A549 (cell line): ENCODE results near the gene CIT. TPM values are rescaled to one million over a fixed set of nuclear protein-coding genes. Genes with fewer than 3 reads are reported as not detected.
"Not testable (repeated sequence)": the region's sequence is repeated elsewhere in the genome, so short reads cannot be mapped to it uniquely, and the experiment has no call there.

ENCODE experiments used
- ATAC-seq, 2 experiments: fragments of 200-7000 bp in 1 of 2; fragments of >200 bp in 1 of 2; cut with Nextera tagmentation in 1 of 2; cut with Tn5 transposase in 1 of 2; 3 replicates each; pipeline versions ENCODE4 v1.8.0 to v1.9.1; 2018 to 2020; ENCODE audit warnings: mild to moderate bottlenecking in 1 of 2, moderate library complexity in 1 of 2
- CTCF ChIA-PET: fragments of 300-600 bp; sonication (Branson Sonifier 250); formaldehyde crosslinking; extraction: SDS; loops from one replicate; lab custom pipeline; 2021; ENCODE audit warnings: antibody characterized with exemption, inconsistent platforms; lab: Yijun Ruan, JAX
- POLR2A ChIA-PET: fragments of 350-600 bp; formaldehyde crosslinking; extraction: SDS; loops from one replicate; lab custom pipeline; 2021; ENCODE audit warnings: antibody characterized with exemption, inconsistent platforms; lab: Yijun Ruan, JAX
- DNase-seq, 2 experiments: peaks; one replicate each; pipeline versions ENCODE4 v3.0.0 to v3.0.0-alpha.2; 2011 to 2016; ENCODE audit warnings: low read depth in 1 of 2, low spot score in 1 of 2
- FAIRE-seq: peaks from 2 replicates; lab custom pipeline; 2011; peaks lifted over from hg19 to GRCh38; lab: Jason Lieb, UNC
- H3K27ac ChIP-seq, 2 experiments: fragments of >200 bp; sonication (Bioruptor Twin); formaldehyde crosslinking; 3 replicates each; pipeline ENCODE4 v1.5.1; 2016 to 2017
- H3K4me1 ChIP-seq: fragments of >200 bp; sonication (Bioruptor Twin); formaldehyde crosslinking; 3 replicates; pipeline ENCODE4 v1.6.1; 2016
- H3K4me2 ChIP-seq: fragments of >200 bp; sonication (Bioruptor Twin); formaldehyde crosslinking; 3 replicates; pipeline ENCODE4 v1.6.1; 2016
- H3K4me3 ChIP-seq: fragments of >200 bp; sonication (Bioruptor Twin); formaldehyde crosslinking; 3 replicates; pipeline ENCODE4 v1.5.1; 2016
- H3K9me3 ChIP-seq: fragments of >200 bp; sonication (Bioruptor Twin); formaldehyde crosslinking; 3 replicates; pipeline ENCODE4 v1.6.1; 2016
- BHLHE40 ChIP-seq: IDR thresholded peaks from 2 replicates; pipeline ENCODE4 v1.6.1; 2012; ENCODE audit warnings: low read depth, low read length, inconsistent platforms
- CBX8 ChIP-seq: fragments of 200-600 bp; sonication (generic); IDR thresholded peaks from 2 replicates; pipeline ENCODE4 v1.6.1; 2016
- CHD4 ChIP-seq: fragments of 200-600 bp; sonication (generic); IDR thresholded peaks from 2 replicates; pipeline ENCODE4 v1.6.1; 2016; ENCODE audit warnings: antibody characterized with exemption, mild to moderate bottlenecking, borderline replicate concordance
- FOSB ChIP-seq: fragments of 250-450 bp; sonication (Bioruptor Pico); IDR thresholded peaks from 2 replicates; pipeline ENCODE4 v1.5.0; 2020; ENCODE audit warnings: mild to moderate bottlenecking, moderate library complexity
- GATA3 ChIP-seq: IDR thresholded peaks from 2 replicates; pipeline ENCODE4 v1.6.1; 2012; ENCODE audit warnings: borderline replicate concordance
- HOXA7 ChIP-seq: fragments of 250-450 bp; sonication (Bioruptor Pico); IDR thresholded peaks from 2 replicates; pipeline ENCODE4 v1.5.0; 2020; ENCODE audit warnings: mild to moderate bottlenecking, moderate library complexity
- MAFK ChIP-seq: fragments of 450-650 bp; IDR thresholded peaks from 2 replicates; pipeline ENCODE4 v1.6.1; 2014; ENCODE audit not compliant: partially characterized antibody
- NR3C1 ChIP-seq: fragments of >200 bp; sonication (Bioruptor Twin); formaldehyde crosslinking; IDR thresholded peaks from 3 replicates; pipeline ENCODE4 v1.6.1; 2017
- PHF8 ChIP-seq: fragments of 200-600 bp; sonication (generic); IDR thresholded peaks from 2 replicates; pipeline ENCODE4 v1.6.1; 2016; ENCODE audit warnings: low read depth, mild to moderate bottlenecking, antibody characterized with exemption, moderate library complexity, borderline replicate concordance
- RARB ChIP-seq: fragments of 250-450 bp; sonication (Bioruptor Pico); IDR thresholded peaks from 2 replicates; pipeline ENCODE4 v1.8.0; 2021; ENCODE audit warnings: mild to moderate bottlenecking, moderate library complexity
- SMC3 ChIP-seq: fragments of >200 bp; sonication (Bioruptor Twin); formaldehyde crosslinking; IDR thresholded peaks from 3 replicates; pipeline ENCODE4 v1.6.1; 2018; ENCODE audit warnings: inconsistent platforms
- ZFP36 ChIP-seq: fragments of 450-650 bp; IDR thresholded peaks from 2 replicates; pipeline ENCODE4 v1.6.1; 2014; ENCODE audit warnings: borderline replicate concordance; ENCODE audit not compliant: partially characterized antibody
- WGBS: methylation state at CpG from one replicate; pipeline ENCODE4 v1.1.6; 2017; ENCODE audit errors: missing lambda C conversion rate; 5-methylcytosine and 5-hydroxymethylcytosine counted together
- polyA plus RNA-seq, 4 experiments: library from polyadenylated mRNA; depleted of rRNA in 3 of 4; stranded (reverse); fragments of >200 nt; fragmentation: RNase III in 1 of 4; extraction: RNeasy Plus Mini Kit Qiagen cat#74134 plus additional on column Dnase treatment in 1 of 4; gene quantifications; 2 replicates in 3 of 4; 3 replicates in 1 of 4; pipeline ENCODE4 v1.2.3, GENCODE V29; 2011 to 2017
- TF ChIP-seq, protein P1 (sequence below): fragments of 450-650 bp; IDR thresholded peaks from 2 replicates; pipeline ENCODE4 v1.6.1; 2014; ENCODE audit warnings: antibody characterized with exemption
- TF ChIP-seq, protein P2 (sequence below): IDR thresholded peaks from 2 replicates; pipeline ENCODE4 v1.6.1; 2012

The CIT gene
- polyA plus RNA-seq, 2 of the 4 experiments (the other 2 are of a cell fraction) = 12.5 to 25.4 TPM

- Histone ChIP-seq H3K9me3 (no peaks in the 10 kb centered on the region), H3K4me3 (no peak overlapping the region)
- peak in 1 of 2 experiments; percentile 22 for DNase-seq
- TF ChIP-seq GATA3 (no peak), CBX8 (no peak), PHF8 (no peak), MAFK (no peak), RARB (no peak), ZFP36 (no peak), HOXA7 (CRISPR knock-in tag) (no peak), SMC3 (no peak), FOSB (CRISPR knock-in tag) (no peak), CHD4 (no peak)
- TF ChIP-seq, protein P1, sequence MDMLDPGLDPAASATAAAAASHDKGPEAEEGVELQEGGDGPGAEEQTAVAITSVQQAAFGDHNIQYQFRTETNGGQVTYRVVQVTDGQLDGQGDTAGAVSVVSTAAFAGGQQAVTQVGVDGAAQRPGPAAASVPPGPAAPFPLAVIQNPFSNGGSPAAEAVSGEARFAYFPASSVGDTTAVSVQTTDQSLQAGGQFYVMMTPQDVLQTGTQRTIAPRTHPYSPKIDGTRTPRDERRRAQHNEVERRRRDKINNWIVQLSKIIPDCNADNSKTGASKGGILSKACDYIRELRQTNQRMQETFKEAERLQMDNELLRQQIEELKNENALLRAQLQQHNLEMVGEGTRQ = no peak
- TF ChIP-seq, all 56 proteins: peak for 0
- no peak overlapping the region for H3K4me2 ChIP-seq
- WGBS = 46% methylated on average over 3 of the region's 3 CpGs
- peak in 1 of 2 experiments; percentile 33; a peak in 1 of 6 replicates for ATAC-seq
- ChIA-PET CTCF (interaction anchor here (1.7 kb wide), 1 partner anchor 17 kb away, joined by 8 read pairs; no protein-coding TSS in a partner anchor), POLR2A (no interaction called here)
- H3K4me1 ChIP-seq = no peaks in the 10 kb centered on the region
- FAIRE-seq = no peak
- no peak overlapping the region for H3K27ac ChIP-seq
Measured at GRCh38 chr12:119885549-119885948, 8.4 kb upstream of the CIT start.

- H3K9me3 ChIP-seq, H3K4me3 ChIP-seq, H3K4me1 ChIP-seq, POLR2A ChIA-PET, DNase-seq, ATAC-seq, CTCF ChIA-PET, H3K4me2 ChIP-seq, FAIRE-seq, H3K27ac ChIP-seq: not testable (repeated sequence)
- 62% methylated on average over 4 of the region's 4 CpGs for WGBS
Measured at GRCh38 chr12:119883791-119884190, 6.7 kb upstream of the CIT start.

- 86% methylated on average over 4 of the region's 4 CpGs for WGBS
- POLR2A ChIA-PET = no interaction called here
- no peak for FAIRE-seq
- H3K27ac ChIP-seq = no peak overlapping the region
- no peaks in the 10 kb centered on the region for H3K9me3 ChIP-seq
- peak; percentile 89 for TF ChIP-seq MAFK
- no peak for TF ChIP-seq PHF8
- TF ChIP-seq, all 56 proteins: peak for 1
- Histone ChIP-seq H3K4me1 (no peaks in the 10 kb centered on the region), H3K4me3 (no peak overlapping the region), H3K4me2 (no peak overlapping the region)
- CTCF ChIA-PET = no interaction called here
- DNase-seq = no peak
- ATAC-seq = no peak
Measured at GRCh38 chr12:119883237-119883636, 6.1 kb upstream of the CIT start.

GRCh38 chr12:119877639-119877948 is 474 bp upstream of the CIT start:
- Histone ChIP-seq H3K9me3 (no peaks in the 10 kb centered on the region), H3K4me3 (peak overlapping the region; percentile 84), H3K4me2 (peak overlapping the region; percentile 72), H3K4me1 (peaks cover 8% of the 10 kb centered on the region; the same call in 1 of the 3 replicates), H3K27ac (peak overlapping the region; percentile 60 to 75; a peak in 5 of 6 replicates)
- TF ChIP-seq, protein P2, sequence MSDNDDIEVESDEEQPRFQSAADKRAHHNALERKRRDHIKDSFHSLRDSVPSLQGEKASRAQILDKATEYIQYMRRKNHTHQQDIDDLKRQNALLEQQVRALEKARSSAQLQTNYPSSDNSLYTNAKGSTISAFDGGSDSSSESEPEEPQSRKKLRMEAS = 0 out of 2 replicates have a peak, but pooled peaks have one; percentile 1
- TF ChIP-seq NR3C1 = no peak
- DNase-seq (no peak), FAIRE-seq (no peak), ATAC-seq (peak in 1 of 2 experiments; percentile 62; a peak in 2 of 6 replicates)
- WGBS = 26% methylated on average over 4 of the region's 4 CpGs
- POLR2A ChIA-PET = no interaction called here
- CTCF ChIA-PET = interaction anchor here (1.5 kb wide), 1 partner anchor 13 kb away, joined by 3 read pairs; no protein-coding TSS in a partner anchor

DNA sequence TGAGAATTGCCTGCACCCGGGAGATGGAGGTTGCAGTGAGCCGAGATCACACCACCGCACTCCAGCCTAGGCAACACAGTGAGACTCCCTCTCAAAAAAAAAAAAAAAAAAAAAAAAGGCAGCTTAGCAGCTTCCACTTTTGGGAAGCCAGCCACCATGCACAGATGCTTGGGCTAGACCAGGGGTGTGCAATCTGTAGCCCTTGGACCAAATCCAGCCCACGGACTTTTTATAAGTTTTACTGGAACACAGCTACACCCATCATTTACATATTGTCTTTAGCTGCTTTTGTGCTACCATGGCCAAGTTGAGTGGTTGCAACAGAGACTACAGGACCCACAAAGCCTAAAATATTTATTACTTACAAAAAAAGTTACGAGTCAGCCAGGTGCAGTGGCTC is 6.7 kb downstream of the CIT start:
- Histone ChIP-seq H3K4me3 (no peak overlapping the region), H3K9me3 (no peaks in the 10 kb centered on the region), H3K4me2 (no peak overlapping the region), H3K4me1 (no peaks in the 10 kb centered on the region), H3K27ac (no peak overlapping the region)
- WGBS = 95% methylated on average over 5 of the region's 5 CpGs
- POLR2A ChIA-PET = no interaction called here
- TF ChIP-seq BHLHE40 = no peak
- no peak for TF ChIP-seq FOSB (CRISPR knock-in tag)
- CTCF ChIA-PET = no interaction called here
- ATAC-seq (no peak; a peak in 1 of 6 replicates), FAIRE-seq (no peak), DNase-seq (no peak)
